ENCODE results near the gene EBF3.

Gene EBF3

GRCh38 chr10:129883029-129883428 is 81.0 kb downstream of the EBF3 start:
- H3K36me3 ChIP-seq, result no peaks in the 10 kb centered on the region
- no peak overlapping the region for H3K4me3 ChIP-seq
- H3K9me3 ChIP-seq (replicated peaks in 1 of 11), result no peaks in the 10 kb centered on the region
- peaks cover 17 to 50% (median 37%) of the 10 kb centered on the region in 10 experiments; a peak in 19 of 20 replicates for H3K4me1 ChIP-seq
- H3K27ac ChIP-seq, result peak overlapping the region in 9 of 11 experiments; percentile 10 to 74 (median 64); a peak in 15 of 22 replicates
- H4K20me1 ChIP-seq, result no peaks in the 10 kb centered on the region
- no peaks in the 10 kb centered on the region for H3K27me3 ChIP-seq
- no peak for TF ChIP-seq Cebpa-rat (IDR thresholded peaks at IDR 0.05)
- peak overlapping the region; percentile 26 to 79 (median 63); a peak in 21 of 22 replicates for H3K4me2 ChIP-seq
- H3K9ac ChIP-seq, result peak overlapping the region in 5 of 11 experiments; percentile 7 to 57 (median 32); a peak in 6 of 22 replicates

- peak overlapping the region; percentile 54 to 79 (median 63); a peak in 20 of 22 replicates for H3K4me2 ChIP-seq
- no peak overlapping the region for H3K4me3 ChIP-seq
Observed at GRCh38 chr10:129882291-129883010, 81.6 kb downstream of the EBF3 start.

GRCh38 chr10:129881641-129882040 is 82.4 kb downstream of the EBF3 start:
- no peak overlapping the region for H3K4me3 ChIP-seq
- no peaks in the 10 kb centered on the region for H4K20me1 ChIP-seq
- H3K4me2 ChIP-seq, result peak overlapping the region; percentile 16 to 79 (median 60); a peak in 20 of 22 replicates
- peak overlapping the region in 2 of 11 experiments; percentile 1 to 20; a peak in 3 of 22 replicates for H3K9ac ChIP-seq
- H3K27ac ChIP-seq, result peak overlapping the region in 7 of 11 experiments; percentile 5 to 74 (median 68); a peak in 14 of 22 replicates
- no peaks in the 10 kb centered on the region for H3K36me3 ChIP-seq
- no peaks in the 10 kb centered on the region for H3K9me3 ChIP-seq (replicated peaks in 1 of 11)
- H3K27me3 ChIP-seq, result no peaks in the 10 kb centered on the region
- peaks cover 17 to 50% (median 37%) of the 10 kb centered on the region in 10 experiments; a peak in 19 of 20 replicates for H3K4me1 ChIP-seq
- no peak for TF ChIP-seq Cebpa-rat (IDR thresholded peaks at IDR 0.05)

More at GRCh38 chr10:129882291-129883010, 81.6 kb downstream of the EBF3 start:
- no peaks in the 10 kb centered on the region for H3K36me3 ChIP-seq
- peak overlapping the region in 8 of 11 experiments; percentile 41 to 74 (median 66); a peak in 14 of 22 replicates for H3K27ac ChIP-seq
- peaks cover 17 to 50% (median 37%) of the 10 kb centered on the region in 10 experiments; a peak in 19 of 20 replicates for H3K4me1 ChIP-seq
- no peaks in the 10 kb centered on the region for H4K20me1 ChIP-seq
- H3K9me3 ChIP-seq (replicated peaks in 1 of 11), result no peaks in the 10 kb centered on the region
- H3K9ac ChIP-seq, result peak overlapping the region in 3 of 11 experiments; percentile 7 to 57 (median 34); a peak in 3 of 22 replicates
- no peaks in the 10 kb centered on the region for H3K27me3 ChIP-seq
- no peak for TF ChIP-seq Cebpa-rat (IDR thresholded peaks at IDR 0.05)

- Histone ChIP-seq H4K20me1 (no peaks in the 10 kb centered on the region), H3K9ac (no peak overlapping the region), H3K4me2 (peak overlapping the region in 2 of 11 experiments; percentile 78 to 79; a peak in 2 of 22 replicates), H3K27me3 (no peaks in the 10 kb centered on the region), H3K4me1 (peaks cover 17 to 50% (median 37%) of the 10 kb centered on the region in 10 experiments; a peak in 19 of 20 replicates), H3K9me3 (replicated peaks in 1 of 11) (peaks cover 0 to 5% (median 0%) of the 10 kb centered on the region in 11 experiments; a peak in 3 of 22 replicates), H3K4me3 (no peak overlapping the region), H3K27ac (no peak overlapping the region), H3K36me3 (no peaks in the 10 kb centered on the region)
- no peak for TF ChIP-seq Cebpa-rat (IDR thresholded peaks at IDR 0.05)
Observed at GRCh38 chr10:129880191-129880870, 83.7 kb downstream of the EBF3 start.

- Histone ChIP-seq H3K27ac (no peak overlapping the region), H3K36me3 (no peaks in the 10 kb centered on the region), H3K4me2 (no peak overlapping the region), H3K4me1 (peaks cover 17 to 45% (median 37%) of the 10 kb centered on the region in 10 experiments; a peak in 19 of 20 replicates), H4K20me1 (no peaks in the 10 kb centered on the region), H3K27me3 (no peaks in the 10 kb centered on the region), H3K9me3 (replicated peaks in 1 of 11) (peaks cover 0 to 10% (median 0%) of the 10 kb centered on the region in 11 experiments; a peak in 6 of 22 replicates), H3K9ac (no peak overlapping the region), H3K4me3 (no peak overlapping the region)
- TF ChIP-seq Cebpa-rat (IDR thresholded peaks at IDR 0.05), result no peak
Observed at GRCh38 chr10:129879655-129880054, 84.4 kb downstream of the EBF3 start.

- no peak overlapping the region for H3K9ac ChIP-seq
- H4K20me1 ChIP-seq, result no peaks in the 10 kb centered on the region
- no peaks in the 10 kb centered on the region for H3K27me3 ChIP-seq
- H3K4me1 ChIP-seq, result peaks cover 13 to 37% (median 28%) of the 10 kb centered on the region in 10 experiments; a peak in 19 of 20 replicates
- no peak for TF ChIP-seq Cebpa-rat (IDR thresholded peaks at IDR 0.05)
- H3K4me3 ChIP-seq, result no peak overlapping the region
- no peak overlapping the region for H3K4me2 ChIP-seq
- H3K27ac ChIP-seq, result no peak overlapping the region
- no peaks in the 10 kb centered on the region for H3K36me3 ChIP-seq
- peaks cover 0 to 12% (median 0%) of the 10 kb centered on the region in 11 experiments; a peak in 6 of 22 replicates for H3K9me3 ChIP-seq (replicated peaks in 1 of 11)
Observed at GRCh38 chr10:129878835-129879234, 85.2 kb downstream of the EBF3 start.

GRCh38 chr10:129877773-129878371 is 86.2 kb downstream of the EBF3 start:
- Histone ChIP-seq H3K4me3 (no peak overlapping the region), H3K9me3 (replicated peaks in 1 of 11) (peaks cover 0 to 12% (median 0%) of the 10 kb centered on the region in 11 experiments; a peak in 6 of 22 replicates), H4K20me1 (no peaks in the 10 kb centered on the region), H3K4me2 (no peak overlapping the region), H3K36me3 (no peaks in the 10 kb centered on the region), H3K27ac (no peak overlapping the region), H3K9ac (no peak overlapping the region), H3K27me3 (no peaks in the 10 kb centered on the region), H3K4me1 (peaks cover 3 to 27% (median 19%) of the 10 kb centered on the region in 10 experiments; a peak in 19 of 20 replicates)
- TF ChIP-seq Cebpa-rat (IDR thresholded peaks at IDR 0.05), result no peak

- TF ChIP-seq Cebpa-rat (IDR thresholded peaks at IDR 0.05), result no peak
- no peak overlapping the region for H3K9ac ChIP-seq
- H3K4me1 ChIP-seq, result peaks cover 0 to 17% (median 9%) of the 10 kb centered on the region in 10 experiments; a peak in 19 of 20 replicates
- no peak overlapping the region for H3K4me2 ChIP-seq
- H3K4me3 ChIP-seq, result no peak overlapping the region
- H3K9me3 ChIP-seq (replicated peaks in 1 of 11), result peaks cover 0 to 12% (median 0%) of the 10 kb centered on the region in 11 experiments; a peak in 6 of 22 replicates
- H4K20me1 ChIP-seq, result no peaks in the 10 kb centered on the region
- no peaks in the 10 kb centered on the region for H3K27me3 ChIP-seq
- H3K36me3 ChIP-seq, result no peaks in the 10 kb centered on the region
- H3K27ac ChIP-seq, result no peak overlapping the region
Observed at GRCh38 chr10:129876838-129877237, 87.2 kb downstream of the EBF3 start.
